ENCODE results near the gene CALML4.
"Not testable (repeated sequence)": the region's sequence is repeated elsewhere in the genome, so short reads cannot be mapped to it uniquely, and the experiment has no call there.

The CALML4 gene

GRCh38 chr15:68207176-68207935 is 2.2 kb upstream of the CALML4 start:
- Histone ChIP-seq H3K9me3 (ENCODE audit: low read depth, low read length) (no peaks in the 10 kb centered on the region), H3K9ac (ENCODE audit: insufficient read length) (no peak overlapping the region), H3K27ac (peak overlapping the region; percentile 67; the same call in 1 of the 2 replicates), H3K36me3 (ENCODE audit: insufficient read depth, low read length) (peaks cover 7% of the 10 kb centered on the region; the same call in 1 of the 2 replicates), H3K4me3 (no peak overlapping the region)
- DNase-seq (ENCODE audit: low read depth, low spot score): no peak
- TF ChIP-seq POLR2AphosphoS5 (IDR thresholded peaks at IDR 0.05; ENCODE audit: borderline replicate concordance, low read depth, low read length) (no peak), FOXP2 (optimal IDR thresholded peaks at IDR 0.05; ENCODE audit: control extremely low read depth, extremely low read length, insufficient read depth) (no peak), EZH2 (IDR thresholded peaks at IDR 0.05) (no peak)

DNA sequence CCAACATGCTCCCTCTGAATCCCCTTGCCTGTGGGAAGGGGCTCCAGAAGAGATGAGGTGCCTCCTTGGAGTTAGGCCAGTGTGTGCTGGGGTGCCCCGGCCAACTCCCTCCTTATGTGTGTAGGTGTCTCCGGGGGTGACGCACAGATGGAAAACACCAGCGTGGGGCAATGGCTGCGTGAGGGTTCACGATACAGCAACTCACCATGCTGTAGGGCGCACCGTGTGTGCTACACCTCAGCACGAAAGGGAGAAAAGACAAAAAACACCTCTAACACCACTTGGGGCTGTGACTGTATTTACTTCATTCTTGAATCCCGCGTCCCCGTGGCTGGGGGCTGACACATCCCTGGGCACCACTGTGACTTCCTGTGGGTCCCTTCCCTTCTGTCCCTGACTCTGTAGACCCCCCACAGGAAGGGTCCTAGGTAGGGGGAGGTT is 1.6 kb upstream of the CALML4 start:
- H3K36me3 ChIP-seq (ENCODE audit: insufficient read depth, low read length): peaks cover 7% of the 10 kb centered on the region; the same call in 1 of the 2 replicates
- TF ChIP-seq EZH2 (IDR thresholded peaks at IDR 0.05): no peak
- no peak for TF ChIP-seq FOXP2 (optimal IDR thresholded peaks at IDR 0.05; ENCODE audit: control extremely low read depth, extremely low read length, insufficient read depth)
- no peak for TF ChIP-seq POLR2AphosphoS5 (IDR thresholded peaks at IDR 0.05; ENCODE audit: borderline replicate concordance, low read depth, low read length)
- no peak overlapping the region for H3K4me3 ChIP-seq
- H3K27ac ChIP-seq: peak overlapping the region; percentile 67; the same call in 1 of the 2 replicates
- H3K9ac ChIP-seq (ENCODE audit: insufficient read length): no peak overlapping the region
- no peak for DNase-seq (ENCODE audit: low read depth, low spot score)
- H3K9me3 ChIP-seq (ENCODE audit: low read depth, low read length): no peaks in the 10 kb centered on the region

DNA sequence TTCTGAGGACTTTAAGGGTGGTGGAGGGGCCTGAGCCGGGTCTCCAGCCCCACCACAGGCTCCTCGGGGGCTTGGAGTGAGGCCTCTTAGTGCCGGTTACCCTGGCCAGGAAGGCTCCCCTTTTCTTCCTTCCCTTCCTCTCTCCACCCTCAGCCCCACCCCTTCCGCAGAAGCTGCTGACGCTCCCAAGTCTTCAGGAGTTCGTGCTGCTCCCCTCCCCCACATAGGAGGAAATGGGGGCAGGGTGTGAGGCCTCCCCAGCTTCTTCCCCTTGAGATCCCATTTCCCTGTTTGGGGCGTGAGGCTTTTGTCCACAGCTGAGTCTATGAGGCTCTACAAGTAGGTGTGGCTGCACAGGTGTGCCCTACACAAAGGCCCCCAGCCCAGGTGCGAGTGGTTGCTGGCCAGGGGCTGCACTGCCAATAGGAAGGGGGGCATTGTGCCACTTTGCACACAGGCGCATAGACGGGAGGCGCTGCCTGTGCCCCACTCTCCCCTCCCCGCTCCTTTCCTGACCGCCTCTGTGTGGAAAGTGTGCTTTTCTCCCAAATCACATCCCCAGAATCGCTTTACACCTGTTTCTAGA is 915 bp upstream of the CALML4 start:
- 0 out of 2 replicates have a peak overlapping the region, but pooled peaks have one; percentile 35 for H3K27ac ChIP-seq
- H3K9me3 ChIP-seq (ENCODE audit: low read depth, low read length): no peaks in the 10 kb centered on the region
- H3K9ac ChIP-seq (ENCODE audit: insufficient read length): no peak overlapping the region
- peaks cover under 1% of the 10 kb centered on the region; the same call in 1 of the 2 replicates for H3K36me3 ChIP-seq (ENCODE audit: insufficient read depth, low read length)
- no peak for DNase-seq (ENCODE audit: low read depth, low spot score)
- peak overlapping the region; percentile 51; the same call in 1 of the 2 replicates for H3K4me3 ChIP-seq
- TF ChIP-seq FOXP2 (optimal IDR thresholded peaks at IDR 0.05; ENCODE audit: control extremely low read depth, extremely low read length, insufficient read depth) (no peak), EZH2 (IDR thresholded peaks at IDR 0.05) (no peak), POLR2AphosphoS5 (IDR thresholded peaks at IDR 0.05; ENCODE audit: borderline replicate concordance, low read depth, low read length) (no peak; the same call in 1 of the 2 replicates)

GRCh38 chr15:68205558-68205944 is 419 bp upstream of the CALML4 start:
- H3K4me3 ChIP-seq: peak overlapping the region; percentile 51

GRCh38 chr15:68204361-68204760 is 771 bp downstream of the CALML4 start:
- H3K27ac ChIP-seq: no peak overlapping the region
- no peak for DNase-seq (ENCODE audit: low read depth, low spot score)
- H3K36me3 ChIP-seq (ENCODE audit: insufficient read depth, low read length): no peaks in the 10 kb centered on the region
- no peak overlapping the region for H3K9ac ChIP-seq (ENCODE audit: insufficient read length)
- TF ChIP-seq EZH2 (IDR thresholded peaks at IDR 0.05) (no peak), POLR2AphosphoS5 (IDR thresholded peaks at IDR 0.05; ENCODE audit: borderline replicate concordance, low read depth, low read length) (no peak), FOXP2 (optimal IDR thresholded peaks at IDR 0.05; ENCODE audit: control extremely low read depth, extremely low read length, insufficient read depth) (no peak)
- H3K4me3 ChIP-seq: no peak overlapping the region
- H3K9me3 ChIP-seq (ENCODE audit: low read depth, low read length): no peaks in the 10 kb centered on the region

More at GRCh38 chr15:68205558-68205944, 419 bp upstream of the CALML4 start:
- H3K27ac ChIP-seq: peak overlapping the region; percentile 80; the same call in 1 of the 2 replicates
- TF ChIP-seq EZH2 (IDR thresholded peaks at IDR 0.05) (no peak), POLR2AphosphoS5 (IDR thresholded peaks at IDR 0.05; ENCODE audit: borderline replicate concordance, low read depth, low read length) (no peak), FOXP2 (optimal IDR thresholded peaks at IDR 0.05; ENCODE audit: control extremely low read depth, extremely low read length, insufficient read depth) (no peak)
- H3K9me3 ChIP-seq (ENCODE audit: low read depth, low read length): no peaks in the 10 kb centered on the region
- no peaks in the 10 kb centered on the region for H3K36me3 ChIP-seq (ENCODE audit: insufficient read depth, low read length)
- H3K9ac ChIP-seq (ENCODE audit: insufficient read length): no peak overlapping the region
- DNase-seq (ENCODE audit: low read depth, low spot score): no peak

DNA sequence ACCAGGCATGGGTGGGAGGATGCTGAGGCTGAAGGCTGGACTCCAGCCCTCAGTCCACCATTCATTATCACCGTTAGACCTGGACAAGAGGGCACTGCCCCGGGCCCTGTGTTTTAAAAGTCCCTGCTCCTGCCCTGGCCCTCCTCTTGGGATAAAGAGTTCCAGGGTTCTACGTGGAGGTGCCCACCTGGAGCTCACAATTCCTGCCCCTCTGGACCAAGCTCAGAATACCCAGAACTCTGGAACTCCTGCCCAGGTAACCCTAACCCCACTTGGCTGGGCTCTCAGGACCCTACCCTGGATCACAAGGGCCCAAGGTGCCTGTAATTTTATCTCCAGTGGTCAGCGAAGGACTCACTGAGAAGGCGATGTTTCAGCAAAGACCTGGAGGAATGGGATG is 1.2 kb downstream of the CALML4 start:
- no peak for DNase-seq (ENCODE audit: low read depth, low spot score)
- no peak overlapping the region for H3K9ac ChIP-seq (ENCODE audit: insufficient read length)
- H3K4me3 ChIP-seq: no peak overlapping the region
- TF ChIP-seq EZH2 (IDR thresholded peaks at IDR 0.05) (no peak), FOXP2 (optimal IDR thresholded peaks at IDR 0.05; ENCODE audit: control extremely low read depth, extremely low read length, insufficient read depth) (no peak), POLR2AphosphoS5 (IDR thresholded peaks at IDR 0.05; ENCODE audit: borderline replicate concordance, low read depth, low read length) (no peak)
- no peaks in the 10 kb centered on the region for H3K9me3 ChIP-seq (ENCODE audit: low read depth, low read length)
- H3K36me3 ChIP-seq (ENCODE audit: insufficient read depth, low read length): no peaks in the 10 kb centered on the region
- no peak overlapping the region for H3K27ac ChIP-seq

GRCh38 chr15:68203486-68203885 is 1.6 kb downstream of the CALML4 start:
- DNase-seq (ENCODE audit: low read depth, low spot score): no peak
- H3K36me3 ChIP-seq (ENCODE audit: insufficient read depth, low read length): no peaks in the 10 kb centered on the region
- no peak overlapping the region for H3K9ac ChIP-seq (ENCODE audit: insufficient read length)
- no peak overlapping the region for H3K4me3 ChIP-seq
- no peak for TF ChIP-seq POLR2AphosphoS5 (IDR thresholded peaks at IDR 0.05; ENCODE audit: borderline replicate concordance, low read depth, low read length)
- no peak for TF ChIP-seq FOXP2 (optimal IDR thresholded peaks at IDR 0.05; ENCODE audit: control extremely low read depth, extremely low read length, insufficient read depth)
- no peak for TF ChIP-seq EZH2 (IDR thresholded peaks at IDR 0.05)
- H3K27ac ChIP-seq: no peak overlapping the region
- no peaks in the 10 kb centered on the region for H3K9me3 ChIP-seq (ENCODE audit: low read depth, low read length)

GRCh38 chr15:68202994-68203393 is 2.1 kb downstream of the CALML4 start:
- not testable (repeated sequence) for H3K36me3 ChIP-seq (ENCODE audit: insufficient read depth, low read length); H3K4me3 ChIP-seq; DNase-seq (ENCODE audit: low read depth, low spot score); H3K9ac ChIP-seq (ENCODE audit: insufficient read length); H3K9me3 ChIP-seq (ENCODE audit: low read depth, low read length); H3K27ac ChIP-seq

All from SK-N-MC (cell line).